COLO668 (cell line): ENCODE results near the gene KNOP1.

Experiments used
- DNase-seq: peaks from one replicate; lab custom pipeline; 2025; ENCODE audit not compliant: unreplicated experiment; lab: John Stamatoyannopoulos, UW

The KNOP1 gene, protein sequence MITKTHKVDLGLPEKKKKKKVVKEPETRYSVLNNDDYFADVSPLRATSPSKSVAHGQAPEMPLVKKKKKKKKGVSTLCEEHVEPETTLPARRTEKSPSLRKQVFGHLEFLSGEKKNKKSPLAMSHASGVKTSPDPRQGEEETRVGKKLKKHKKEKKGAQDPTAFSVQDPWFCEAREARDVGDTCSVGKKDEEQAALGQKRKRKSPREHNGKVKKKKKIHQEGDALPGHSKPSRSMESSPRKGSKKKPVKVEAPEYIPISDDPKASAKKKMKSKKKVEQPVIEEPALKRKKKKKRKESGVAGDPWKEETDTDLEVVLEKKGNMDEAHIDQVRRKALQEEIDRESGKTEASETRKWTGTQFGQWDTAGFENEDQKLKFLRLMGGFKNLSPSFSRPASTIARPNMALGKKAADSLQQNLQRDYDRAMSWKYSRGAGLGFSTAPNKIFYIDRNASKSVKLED

GRCh38 chr16:19717741-19718623 lies at the start of gene KNOP1, which contains the start of gene IQCK:
KNOP1 (minus strand) TSS chr16:19718227; CDS start chr16:19715035, 3,192 bp downstream.
IQCK (plus strand) TSS chr16:19718271; CDS start chr16:19718307, 36 bp downstream.
- DNase-seq, result peak; percentile 93

DNA sequence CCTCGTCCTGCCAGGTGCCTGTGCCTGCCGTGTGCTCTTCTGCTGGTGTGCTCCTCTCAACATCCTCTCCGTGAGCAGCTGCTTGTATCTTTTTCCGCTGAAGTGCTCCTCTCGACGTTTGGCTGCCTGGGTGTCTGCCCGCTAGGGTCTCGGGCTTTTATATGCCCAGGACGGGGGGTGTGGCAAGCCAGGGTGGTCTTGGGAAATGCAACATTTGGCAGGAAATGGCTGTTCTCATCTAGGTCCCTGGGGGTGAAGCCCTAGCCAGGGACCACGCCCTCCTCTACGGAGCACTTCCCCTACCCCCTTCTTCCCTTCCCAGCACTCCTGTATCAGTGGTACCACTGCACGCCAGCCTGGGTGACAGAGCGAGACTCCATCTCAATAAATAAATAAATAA lies 49.5 kb upstream of the KNOP1 start:
- no peak for DNase-seq

DNA sequence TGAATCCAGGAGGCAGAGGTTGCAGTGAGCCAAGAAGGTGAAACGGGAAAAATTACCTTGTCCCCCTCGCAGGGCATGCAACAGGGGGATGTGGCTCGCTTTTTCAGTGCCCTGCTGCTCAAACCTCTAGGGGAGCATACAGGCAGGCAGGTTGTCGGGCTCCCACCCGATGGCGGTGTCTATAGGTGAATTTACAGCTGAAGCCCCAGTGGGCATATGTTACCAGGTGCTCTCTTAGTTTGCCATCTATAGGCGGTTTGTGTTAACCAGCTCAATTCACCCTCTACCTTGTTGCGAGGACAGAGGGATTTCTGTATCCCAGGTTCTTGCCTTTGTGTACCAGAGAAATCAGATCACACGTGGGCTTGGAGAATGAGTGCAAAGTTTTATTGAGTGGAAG lies 49.0 kb upstream of the KNOP1 start:
- no peak for DNase-seq

DNA sequence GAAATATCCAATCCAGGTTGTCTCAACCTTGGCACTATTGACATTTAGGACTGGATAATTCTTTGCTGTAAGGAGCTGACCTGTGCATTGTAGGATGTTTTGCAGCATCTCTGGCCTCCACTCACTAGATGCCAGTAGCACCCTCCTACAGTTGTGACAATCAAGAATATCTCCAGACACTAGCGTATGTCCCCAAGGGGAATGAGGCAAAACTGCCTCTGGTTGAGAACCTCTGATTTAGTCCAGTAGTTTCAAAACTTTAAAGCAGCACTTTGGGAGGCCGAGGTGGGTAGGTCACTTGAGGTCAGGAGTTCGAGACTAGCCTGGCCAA lies 48.5 kb upstream of the KNOP1 start:
- no peak for DNase-seq

GRCh38 chr16:19765860-19766553 lies 48.0 kb upstream of the KNOP1 start:
- no peak for DNase-seq

DNA sequence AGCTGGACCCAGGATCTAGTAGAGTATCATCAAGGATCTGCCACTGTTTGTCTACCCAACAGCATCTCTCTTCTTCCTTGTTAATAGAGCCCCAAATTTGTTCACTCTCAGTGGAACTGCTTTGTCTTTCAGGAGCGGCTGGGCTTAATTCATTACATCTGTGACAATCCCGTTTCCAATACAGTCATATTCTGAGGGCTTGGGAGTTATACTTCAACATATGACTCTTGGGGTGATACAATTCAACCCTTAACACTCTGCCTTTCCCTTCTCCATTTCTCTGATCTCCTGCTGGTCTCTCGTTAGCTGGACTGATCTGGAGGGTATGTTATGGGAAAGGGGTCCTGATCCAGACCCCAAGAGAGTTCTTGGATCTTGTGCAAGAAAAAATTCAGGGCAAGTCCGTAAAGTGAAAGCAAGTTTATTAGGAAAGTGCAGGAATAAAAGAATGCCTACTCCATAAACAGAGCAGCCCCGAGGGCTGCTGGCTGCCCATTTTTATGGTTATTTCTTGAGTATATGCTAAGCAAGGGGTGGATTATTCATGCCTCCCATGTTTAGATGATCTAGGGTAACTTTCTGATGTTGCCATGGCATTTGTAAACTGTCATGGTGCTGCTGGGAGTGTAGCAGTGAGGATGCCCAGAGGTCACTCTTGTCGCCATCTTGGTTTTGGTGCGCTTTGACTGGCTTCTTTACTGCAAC lies 42.5 kb upstream of the KNOP1 start:
- DNase-seq, result no peak

GRCh38 chr16:19757762-19758595 lies 40.0 kb upstream of the KNOP1 start:
- DNase-seq, result no peak

DNA sequence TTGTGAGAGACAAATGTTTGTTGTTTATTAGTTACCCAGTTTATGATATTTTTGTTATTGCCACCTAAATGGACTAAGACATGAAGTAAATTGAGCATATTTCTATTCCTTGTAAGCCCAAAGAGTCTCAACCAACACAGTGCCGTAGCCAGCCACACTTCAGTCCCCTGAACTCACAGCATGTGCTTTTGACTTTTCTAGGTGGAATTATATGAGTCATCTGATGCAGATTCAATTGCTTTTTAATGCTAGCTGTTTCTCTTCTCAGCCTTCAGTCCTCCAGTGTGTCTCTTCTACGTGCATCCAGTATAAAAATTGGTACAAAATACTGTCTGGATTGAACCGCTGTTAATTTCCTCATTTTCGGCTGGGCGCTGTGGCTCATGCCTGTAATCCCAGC lies 39.0 kb upstream of the KNOP1 start:
- DNase-seq, result no peak

DNA sequence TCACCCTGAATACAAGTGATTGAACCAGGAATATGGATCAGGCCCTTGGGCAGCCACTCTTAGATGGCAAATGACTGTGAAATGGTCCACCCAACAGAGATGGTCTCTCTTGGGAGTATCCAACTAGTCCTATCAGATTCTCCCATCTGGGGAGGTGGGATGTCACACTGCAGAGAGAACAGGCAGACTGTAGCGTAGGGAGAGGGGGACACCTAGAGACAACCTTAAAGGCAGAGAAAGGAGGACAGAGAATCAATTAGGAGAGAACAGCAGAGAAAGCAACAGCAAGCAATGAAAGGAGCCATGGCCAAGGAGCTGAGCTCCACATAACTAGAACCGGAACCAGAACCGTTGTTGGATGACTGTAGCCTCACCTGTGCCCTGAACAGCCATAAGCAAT lies 37.2 kb upstream of the KNOP1 start:
- no peak for DNase-seq

GRCh38 chr16:19754644-19755036 lies 36.6 kb upstream of the KNOP1 start:
- DNase-seq, result no peak

GRCh38 chr16:19753815-19754643 lies 36.0 kb upstream of the KNOP1 start:
- DNase-seq, result no peak

DNA sequence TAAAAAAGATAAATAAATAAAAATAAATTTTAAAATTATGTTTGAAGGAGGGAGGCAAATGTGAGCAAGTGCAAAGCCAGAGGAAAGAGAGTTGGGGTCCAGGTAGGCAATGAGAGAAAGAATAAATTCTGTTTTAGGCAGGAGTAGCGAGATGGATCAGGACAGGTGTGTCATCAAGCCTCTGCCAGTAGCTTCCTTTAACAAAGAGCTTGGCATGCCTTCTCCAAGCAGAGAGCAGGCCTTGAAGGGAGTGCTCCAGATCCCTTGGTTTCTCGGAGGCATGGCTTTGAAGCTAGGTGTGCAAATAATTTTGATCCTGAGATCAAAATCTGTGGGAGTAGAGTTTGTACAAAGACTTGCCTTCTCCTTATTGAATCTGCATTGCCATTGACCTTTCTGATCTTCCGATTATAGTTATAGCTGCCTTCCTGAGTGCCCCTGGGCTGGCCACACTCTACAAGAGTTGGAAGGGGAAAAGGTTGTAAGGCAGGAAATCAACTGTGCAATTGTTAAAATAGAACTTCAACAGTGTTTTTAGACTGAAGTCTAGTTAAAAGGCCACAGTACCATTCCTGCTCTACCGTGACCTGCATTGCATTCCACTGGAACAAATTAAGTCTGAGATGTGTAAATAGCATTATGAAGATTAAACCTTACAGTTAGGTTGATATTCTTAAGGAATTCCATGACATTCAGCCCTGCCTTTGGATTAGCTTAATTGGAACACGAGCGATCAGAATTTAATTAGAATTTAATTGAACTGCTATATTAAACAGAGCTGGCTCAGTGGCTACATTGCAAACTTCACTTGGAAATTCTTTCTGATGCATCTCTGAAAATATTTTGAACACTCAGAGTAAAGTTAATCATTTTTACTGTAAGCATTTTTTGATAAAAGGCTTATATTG lies 33.7 kb upstream of the KNOP1 start:
- DNase-seq, result no peak

GRCh38 chr16:19749571-19750080 lies 31.6 kb upstream of the KNOP1 start:
- DNase-seq, result no peak

DNA sequence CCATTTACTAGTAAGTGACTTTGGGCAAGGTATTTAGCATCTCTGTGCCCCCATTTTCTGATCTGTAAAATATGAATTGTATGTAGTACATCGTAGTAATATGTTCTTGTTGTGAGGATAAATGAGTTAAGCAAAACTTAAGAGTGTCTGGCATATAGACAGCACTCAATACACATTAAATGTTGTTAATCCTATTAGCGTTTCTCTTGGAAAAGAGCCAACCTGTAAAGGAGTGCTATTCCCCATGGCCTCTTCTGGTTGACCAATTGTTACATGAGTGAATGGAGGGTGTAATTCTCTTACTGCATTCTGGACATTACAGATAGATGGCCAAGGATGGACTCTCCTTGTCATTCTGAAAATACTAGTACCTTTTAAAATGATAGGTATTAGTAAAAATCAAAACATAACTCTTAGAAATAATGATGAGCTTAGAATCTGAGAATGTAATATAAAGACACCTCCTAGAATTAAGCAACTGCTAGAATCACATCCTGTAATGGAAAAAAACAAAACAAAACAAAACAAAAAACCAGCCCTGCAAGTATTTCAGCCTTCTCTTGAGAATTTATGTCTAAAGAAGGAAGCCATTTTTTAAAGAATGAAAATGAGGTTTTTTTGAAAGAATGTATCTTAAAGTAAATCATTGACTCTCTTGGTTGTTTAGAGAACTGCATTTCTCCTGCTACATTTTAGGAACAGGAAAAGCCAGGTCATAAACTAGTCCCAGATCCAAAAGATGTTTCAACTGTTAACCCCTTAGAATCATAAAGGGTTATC lies 30.6 kb upstream of the KNOP1 start:
- no peak for DNase-seq

DNA sequence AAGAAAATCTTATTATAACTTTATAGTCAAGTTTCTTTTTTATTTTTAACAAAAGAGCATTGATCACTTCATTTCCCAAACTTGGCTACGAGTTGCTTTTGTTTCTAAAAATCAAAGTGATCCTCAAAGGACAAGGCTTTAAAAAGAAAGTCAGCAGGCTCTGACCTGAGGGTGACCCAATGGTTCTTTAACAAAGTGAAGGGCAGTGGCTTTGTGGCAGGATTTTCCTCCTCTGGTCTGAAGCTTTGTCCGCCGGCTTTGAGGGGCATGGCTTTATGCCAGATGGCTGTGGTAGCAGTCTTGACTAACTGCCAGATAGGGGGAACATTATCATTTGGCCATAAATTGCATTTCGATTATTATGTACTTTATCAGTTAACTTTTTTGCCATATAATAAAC lies 28.5 kb upstream of the KNOP1 start:
- DNase-seq, result no peak

DNA sequence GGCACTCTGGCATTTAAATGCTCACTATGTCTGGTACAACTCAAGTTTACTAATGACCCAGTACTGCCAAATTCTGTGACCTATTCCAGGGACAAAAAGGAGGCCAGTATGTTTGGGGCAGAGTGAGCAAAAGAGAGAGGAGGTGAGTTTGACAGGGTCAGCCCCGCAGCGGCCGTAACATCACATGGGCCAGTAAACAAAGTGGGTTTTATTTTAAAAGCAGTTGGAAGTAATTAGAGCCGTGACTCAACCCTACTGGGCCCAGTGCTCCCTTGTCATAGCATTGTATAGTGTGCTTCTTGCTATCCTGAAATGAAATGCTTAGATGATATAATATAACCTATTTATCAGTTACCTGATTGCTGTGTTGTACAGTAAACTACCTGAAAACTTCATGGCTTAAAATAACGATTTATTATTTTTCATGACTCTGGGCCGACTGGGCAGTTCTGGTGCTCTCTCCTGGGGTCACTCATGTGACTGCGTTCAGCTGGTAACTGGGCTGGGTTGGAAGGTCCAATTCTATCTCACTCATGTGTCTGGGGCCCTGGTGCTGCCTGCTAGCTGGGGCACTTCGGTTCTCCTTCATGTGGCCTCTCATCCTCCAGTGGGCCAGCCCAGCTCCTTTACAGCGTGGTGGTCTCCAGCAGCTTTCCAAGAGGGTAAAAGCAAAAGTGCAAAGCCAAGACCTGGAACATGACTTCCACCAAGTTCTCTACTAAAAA lies 27.4 kb upstream of the KNOP1 start:
- no peak for DNase-seq
